ENCODE data around the gene GPAM. TPM values are rescaled to one million over a fixed set of nuclear protein-coding genes. Genes with fewer than 3 reads are reported as not detected.

Gene GPAM
- total RNA-seq, 2 experiments from 2014 or later = 7.4 to 8.6 TPM

DNA sequence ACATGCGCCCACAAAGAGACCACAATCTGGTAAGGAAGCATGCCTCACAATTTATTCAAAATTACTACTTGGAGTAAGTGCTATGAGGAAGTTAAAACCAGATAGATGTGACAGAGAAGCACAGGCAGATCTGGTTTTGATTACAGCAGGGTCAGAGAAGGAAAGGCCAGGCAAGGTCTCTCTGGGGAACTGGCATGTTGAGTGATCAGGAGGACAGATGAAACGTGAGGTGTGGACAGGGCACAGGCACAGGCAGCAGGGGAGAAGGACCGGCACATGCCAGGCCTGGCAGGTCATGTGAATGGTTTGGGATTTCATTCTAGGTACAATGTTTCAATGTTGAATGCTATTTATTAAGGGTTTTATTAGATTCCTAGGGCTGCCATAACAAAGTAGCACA, 51.6 kb downstream of the GPAM start:
- peaks cover 2% of the 10 kb centered on the region for H3K27me3 Mint-ChIP-seq
- no peak for TF ChIP-seq CTCF (IDR thresholded peaks at IDR 0.05)
- no peak for DNase-seq
- no peak for ATAC-seq
- intact Hi-C loops (cut with micrococcal nuclease) = loop anchor here (10.0 kb wide), 1 partner anchor 183 kb away; no protein-coding TSS in a partner anchor
- no peaks in the 10 kb centered on the region for H3K9me3 Mint-ChIP-seq
- no peak overlapping the region for H3K27ac Mint-ChIP-seq
- H3K36me3 Mint-ChIP-seq (ENCODE audit: low read depth) = no peaks in the 10 kb centered on the region
- POLR2A ChIA-PET = no interaction called here
- no peak overlapping the region for H3K4me3 Mint-ChIP-seq
- CTCF ChIA-PET = no interaction called here
- H3K4me1 Mint-ChIP-seq (ENCODE audit: low read depth) = no peaks in the 10 kb centered on the region

DNA sequence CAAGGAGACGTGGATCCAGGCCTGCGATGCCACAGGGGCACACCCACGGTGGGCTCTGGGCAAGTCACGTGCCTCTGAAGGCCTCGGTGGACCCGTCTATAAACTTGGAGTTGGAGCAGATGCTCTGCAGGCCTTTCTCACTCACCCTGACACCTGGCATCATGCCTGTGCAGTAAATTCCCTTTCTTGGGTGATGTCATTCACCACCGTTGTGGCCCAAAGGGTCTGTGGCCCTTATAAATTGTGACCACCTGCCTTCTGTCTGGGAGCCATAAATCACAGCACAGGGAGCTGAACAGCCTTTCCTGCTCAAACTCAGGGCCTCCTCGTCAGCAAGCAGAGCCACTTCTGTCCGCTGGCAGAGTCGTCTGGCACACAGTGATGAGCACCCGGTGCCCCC, 52.2 kb downstream of the GPAM start:
- H3K36me3 Mint-ChIP-seq (ENCODE audit: low read depth) = no peaks in the 10 kb centered on the region
- peaks cover 2% of the 10 kb centered on the region for H3K27me3 Mint-ChIP-seq
- H3K27ac Mint-ChIP-seq = no peak overlapping the region
- no peak overlapping the region for H3K4me3 Mint-ChIP-seq
- H3K4me1 Mint-ChIP-seq (ENCODE audit: low read depth) = no peaks in the 10 kb centered on the region
- no peak for TF ChIP-seq CTCF (IDR thresholded peaks at IDR 0.05)
- ChIA-PET CTCF (no interaction called here), POLR2A (interaction anchor here (0.6 kb wide), 1 partner anchor 1413 kb away, joined by 3 read pairs; no protein-coding TSS in a partner anchor)
- H3K9me3 Mint-ChIP-seq = no peaks in the 10 kb centered on the region
- intact Hi-C loops (cut with micrococcal nuclease) = loop anchor here (10.0 kb wide), 1 partner anchor 183 kb away; no protein-coding TSS in a partner anchor
- ATAC-seq (no peak), DNase-seq (no peak)

DNA sequence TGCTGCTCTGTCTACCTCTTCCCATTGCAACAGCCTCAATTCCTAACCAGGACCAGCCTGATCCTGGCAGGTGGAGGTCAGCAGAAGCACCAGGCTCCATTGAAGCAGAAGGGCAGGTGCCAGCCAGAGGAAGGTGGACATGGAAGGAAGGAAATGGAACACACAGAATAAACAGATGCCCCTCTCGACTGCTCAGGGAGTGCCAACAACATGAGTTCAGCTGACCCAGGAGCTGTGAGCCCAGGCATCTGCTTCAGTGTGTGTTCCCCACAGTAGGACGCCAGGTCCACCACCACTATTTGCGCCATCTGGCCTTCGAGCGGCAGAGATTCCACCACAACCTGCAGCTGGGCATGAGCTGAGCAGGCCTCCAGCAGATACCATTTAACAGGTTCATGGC, 56.7 kb downstream of the GPAM start:
- Mint-ChIP-seq H3K36me3 (ENCODE audit: low read depth) (no peaks in the 10 kb centered on the region), H3K27me3 (no peaks in the 10 kb centered on the region), H3K4me3 (no peak overlapping the region), H3K27ac (no peak overlapping the region), H3K9me3 (no peaks in the 10 kb centered on the region), H3K4me1 (ENCODE audit: low read depth) (no peaks in the 10 kb centered on the region)
- TF ChIP-seq CTCF (IDR thresholded peaks at IDR 0.05) = no peak
- no peak for ATAC-seq
- CTCF ChIA-PET = interaction anchor here (1.2 to 5.6 kb wide), 2 partner anchors 10 to 12 kb away, joined by 3 to 55 read pairs; no protein-coding TSS in a partner anchor
- POLR2A ChIA-PET = no interaction called here
- no peak for DNase-seq
- intact Hi-C loops (cut with micrococcal nuclease) = no loop called here

- H3K27ac Mint-ChIP-seq = no peak overlapping the region
- POLR2A ChIA-PET = no interaction called here
- no peak for TF ChIP-seq CTCF (IDR thresholded peaks at IDR 0.05)
Measured at GRCh38 chr10:112126172-112126571, 57.4 kb downstream of the GPAM start.

DNA sequence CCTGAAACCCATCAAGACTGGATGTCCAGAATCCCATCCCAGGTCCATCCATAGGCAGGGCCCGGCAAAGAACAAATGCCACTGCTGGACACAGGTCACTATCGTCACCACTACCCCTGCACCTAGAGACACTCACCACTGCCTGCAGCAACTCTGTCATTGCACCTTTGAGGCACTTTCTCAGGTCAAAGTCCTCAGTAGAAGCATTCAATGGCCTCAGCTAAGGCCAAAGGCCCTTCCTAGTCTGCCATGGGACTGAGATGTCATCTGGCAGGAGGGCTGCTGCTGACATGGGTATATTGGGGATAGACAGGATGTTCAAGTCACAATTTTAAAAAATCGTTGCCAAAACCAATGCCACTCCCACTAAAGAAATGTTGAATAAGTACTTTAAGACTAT, 58.7 kb downstream of the GPAM start:
- ATAC-seq = no peak
- no peak for TF ChIP-seq CTCF (IDR thresholded peaks at IDR 0.05)
- Mint-ChIP-seq H3K9me3 (no peaks in the 10 kb centered on the region), H3K36me3 (ENCODE audit: low read depth) (no peaks in the 10 kb centered on the region), H3K27me3 (no peaks in the 10 kb centered on the region), H3K4me3 (no peak overlapping the region), H3K4me1 (ENCODE audit: low read depth) (no peaks in the 10 kb centered on the region), H3K27ac (no peak overlapping the region)
- CTCF ChIA-PET = interaction anchor here (0.8 to 2.0 kb wide), 2 partner anchors 9 to 13 kb away, joined by 3 to 16 read pairs; no protein-coding TSS in a partner anchor
- intact Hi-C loops (cut with micrococcal nuclease) = no loop called here
- POLR2A ChIA-PET = no interaction called here
- no peak for DNase-seq

More at GRCh38 chr10:112126172-112126571, 57.4 kb downstream of the GPAM start:
- Mint-ChIP-seq H3K27me3 (no peaks in the 10 kb centered on the region), H3K36me3 (ENCODE audit: low read depth) (no peaks in the 10 kb centered on the region), H3K4me1 (ENCODE audit: low read depth) (no peaks in the 10 kb centered on the region), H3K9me3 (no peaks in the 10 kb centered on the region), H3K4me3 (no peak overlapping the region)
- CTCF ChIA-PET = interaction anchor here (0.8 to 5.6 kb wide), 2 partner anchors 11 to 13 kb away, joined by 3 to 55 read pairs; no protein-coding TSS in a partner anchor
- ATAC-seq = no peak
- DNase-seq = no peak
- intact Hi-C loops (cut with micrococcal nuclease) = no loop called here
